ENCODE measurements around the gene MICU1. TPM values are rescaled to one million over a fixed set of nuclear protein-coding genes. Genes with fewer than 3 reads are reported as not detected.

Gene MICU1
- polyA plus RNA-seq, 1 experiment, result 61.7 TPM

GRCh38 chr10:72615970-72616369 is 9.9 kb downstream of the MICU1 start:
- CTCF ChIA-PET, result no interaction called here
- DNase-seq (ENCODE audit: low read depth, low spot score), result no peak

DNA sequence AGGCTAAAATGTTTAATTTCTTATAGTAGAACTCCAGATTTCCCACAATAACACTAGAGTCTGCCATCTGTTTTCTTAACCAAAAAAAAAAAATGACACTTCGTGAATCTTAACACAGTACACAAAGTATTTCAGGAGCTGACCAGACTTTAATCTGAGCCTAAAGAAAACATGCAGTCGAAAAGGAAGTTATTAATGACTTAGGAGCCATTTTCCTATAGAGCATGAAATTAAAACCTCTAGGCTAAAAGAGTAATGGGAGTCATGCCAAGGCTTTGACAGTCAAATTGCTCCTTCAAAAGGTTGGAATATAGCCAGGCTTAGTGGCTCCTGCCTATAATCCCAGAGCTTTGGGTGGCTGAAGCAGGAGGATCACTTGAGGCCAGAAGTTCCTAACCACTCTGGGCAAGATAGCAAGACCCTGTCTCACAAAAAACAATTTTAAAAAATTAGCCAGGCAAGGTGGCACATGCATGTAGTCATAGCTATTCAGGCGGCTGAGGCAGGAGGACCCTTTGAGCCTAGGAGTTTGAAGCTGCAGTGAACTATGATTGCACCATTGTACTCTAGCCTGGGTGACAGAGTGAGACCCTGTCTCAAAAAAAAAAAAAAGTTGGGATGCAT is 13.6 kb downstream of the MICU1 start:
- TF ChIP-seq, protein P1, sequence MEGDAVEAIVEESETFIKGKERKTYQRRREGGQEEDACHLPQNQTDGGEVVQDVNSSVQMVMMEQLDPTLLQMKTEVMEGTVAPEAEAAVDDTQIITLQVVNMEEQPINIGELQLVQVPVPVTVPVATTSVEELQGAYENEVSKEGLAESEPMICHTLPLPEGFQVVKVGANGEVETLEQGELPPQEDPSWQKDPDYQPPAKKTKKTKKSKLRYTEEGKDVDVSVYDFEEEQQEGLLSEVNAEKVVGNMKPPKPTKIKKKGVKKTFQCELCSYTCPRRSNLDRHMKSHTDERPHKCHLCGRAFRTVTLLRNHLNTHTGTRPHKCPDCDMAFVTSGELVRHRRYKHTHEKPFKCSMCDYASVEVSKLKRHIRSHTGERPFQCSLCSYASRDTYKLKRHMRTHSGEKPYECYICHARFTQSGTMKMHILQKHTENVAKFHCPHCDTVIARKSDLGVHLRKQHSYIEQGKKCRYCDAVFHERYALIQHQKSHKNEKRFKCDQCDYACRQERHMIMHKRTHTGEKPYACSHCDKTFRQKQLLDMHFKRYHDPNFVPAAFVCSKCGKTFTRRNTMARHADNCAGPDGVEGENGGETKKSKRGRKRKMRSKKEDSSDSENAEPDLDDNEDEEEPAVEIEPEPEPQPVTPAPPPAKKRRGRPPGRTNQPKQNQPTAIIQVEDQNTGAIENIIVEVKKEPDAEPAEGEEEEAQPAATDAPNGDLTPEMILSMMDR (IDR thresholded peaks at IDR 0.05; ENCODE audit: low read depth, low read length), result no peak
- H3K4me3 ChIP-seq (ENCODE audit: low read depth, low read length), result no peak overlapping the region
- peaks cover 5% of the 10 kb centered on the region; the same call in 1 of the 2 replicates for H3K9me3 ChIP-seq (ENCODE audit: control insufficient read depth, insufficient read depth, low read length)
- ChIA-PET POLR2A (no interaction called here), CTCF (interaction anchor here (0.6 to 1.1 kb wide), 4 partner anchors 10 to 51 kb away, joined by 3 to 4 read pairs (median 3); no protein-coding TSS in a partner anchor)
- no peaks in the 10 kb centered on the region for H3K27me3 ChIP-seq (ENCODE audit: control insufficient read depth, insufficient read depth, low read length)
- no peak overlapping the region for H3K27ac ChIP-seq (ENCODE audit: low read depth, low read length)
- no peak for DNase-seq (ENCODE audit: low read depth, low spot score)

More at GRCh38 chr10:72615970-72616369, 9.9 kb downstream of the MICU1 start:
- Histone ChIP-seq H3K27ac (ENCODE audit: low read depth, low read length) (no peak overlapping the region), H3K9me3 (ENCODE audit: control insufficient read depth, insufficient read depth, low read length) (peaks cover 5% of the 10 kb centered on the region; the same call in 1 of the 2 replicates), H3K27me3 (ENCODE audit: control insufficient read depth, insufficient read depth, low read length) (no peaks in the 10 kb centered on the region), H3K4me3 (ENCODE audit: low read depth, low read length) (no peak overlapping the region)
- TF ChIP-seq, protein P1 (IDR thresholded peaks at IDR 0.05; ENCODE audit: low read depth, low read length), result no peak
- POLR2A ChIA-PET, result no interaction called here

GRCh38 chr10:72611783-72612182 is 14.1 kb downstream of the MICU1 start:
- H3K27ac ChIP-seq (ENCODE audit: low read depth, low read length), result no peak overlapping the region
- no peak overlapping the region for H3K4me3 ChIP-seq (ENCODE audit: low read depth, low read length)
- peaks cover 5% of the 10 kb centered on the region; the same call in 1 of the 2 replicates for H3K9me3 ChIP-seq (ENCODE audit: control insufficient read depth, insufficient read depth, low read length)
- ChIA-PET CTCF (interaction anchor here (0.6 to 1.1 kb wide), 5 partner anchors 11 to 99 kb away, joined by 3 to 4 read pairs (median 3); no protein-coding TSS in a partner anchor), POLR2A (no interaction called here)
- no peaks in the 10 kb centered on the region for H3K27me3 ChIP-seq (ENCODE audit: control insufficient read depth, insufficient read depth, low read length)
- TF ChIP-seq, protein P1 (IDR thresholded peaks at IDR 0.05; ENCODE audit: low read depth, low read length), result no peak
- DNase-seq (ENCODE audit: low read depth, low spot score), result no peak

DNA sequence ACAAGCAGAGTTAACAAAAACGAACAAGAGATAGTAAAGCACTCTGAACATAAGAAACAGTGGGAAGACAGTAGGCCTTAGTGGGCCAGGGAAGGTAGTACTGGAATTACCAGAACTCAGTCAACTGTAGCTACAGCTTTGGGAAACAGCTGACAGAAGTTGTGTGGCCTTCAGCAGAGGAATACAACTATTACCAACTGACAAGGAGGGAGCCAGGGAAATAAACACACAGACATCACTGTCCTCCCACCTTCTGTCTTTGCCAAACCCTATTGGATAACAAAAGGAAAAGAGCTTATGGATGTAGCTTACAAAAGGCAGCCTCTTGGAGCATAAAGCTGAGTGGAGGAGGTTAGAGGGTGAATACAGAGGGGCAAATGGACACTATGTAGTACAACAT is 15.4 kb downstream of the MICU1 start:
- Histone ChIP-seq H3K27me3 (ENCODE audit: control insufficient read depth, insufficient read depth, low read length) (no peaks in the 10 kb centered on the region), H3K4me3 (ENCODE audit: low read depth, low read length) (no peak overlapping the region), H3K9me3 (ENCODE audit: control insufficient read depth, insufficient read depth, low read length) (no peaks in the 10 kb centered on the region; the same call in 1 of the 2 replicates), H3K27ac (ENCODE audit: low read depth, low read length) (no peak overlapping the region)
- TF ChIP-seq, protein P1 (IDR thresholded peaks at IDR 0.05; ENCODE audit: low read depth, low read length), result no peak
- POLR2A ChIA-PET, result no interaction called here
- CTCF ChIA-PET, result interaction anchor here (0.6 to 0.7 kb wide), 2 partner anchors 12 to 207 kb away, joined by 3 read pairs; no protein-coding TSS in a partner anchor
- no peak for DNase-seq (ENCODE audit: low read depth, low spot score)

GRCh38 chr10:72605122-72605521 is 20.8 kb downstream of the MICU1 start:
- no peaks in the 10 kb centered on the region for H3K9me3 ChIP-seq (ENCODE audit: control insufficient read depth, insufficient read depth, low read length)
- ChIA-PET POLR2A (no interaction called here), CTCF (no interaction called here)
- H3K4me3 ChIP-seq (ENCODE audit: low read depth, low read length), result no peak overlapping the region
- H3K27me3 ChIP-seq (ENCODE audit: control insufficient read depth, insufficient read depth, low read length), result no peaks in the 10 kb centered on the region
- DNase-seq (ENCODE audit: low read depth, low spot score), result no peak
- H3K27ac ChIP-seq (ENCODE audit: low read depth, low read length), result no peak overlapping the region
- TF ChIP-seq, protein P1 (IDR thresholded peaks at IDR 0.05; ENCODE audit: low read depth, low read length), result no peak
